Measurements from ENCODE around the gene PCDHA2. TPM values are rescaled to one million over a fixed set of nuclear protein-coding genes. Genes with fewer than 3 reads are reported as not detected.

The PCDHA2 gene
- total and polyA plus RNA-seq, 2 of the 8 experiments (the other 6 are each of a cell fraction or from before 2014, with no cell fraction given), result 0.86 to 1.9 TPM

DNA sequence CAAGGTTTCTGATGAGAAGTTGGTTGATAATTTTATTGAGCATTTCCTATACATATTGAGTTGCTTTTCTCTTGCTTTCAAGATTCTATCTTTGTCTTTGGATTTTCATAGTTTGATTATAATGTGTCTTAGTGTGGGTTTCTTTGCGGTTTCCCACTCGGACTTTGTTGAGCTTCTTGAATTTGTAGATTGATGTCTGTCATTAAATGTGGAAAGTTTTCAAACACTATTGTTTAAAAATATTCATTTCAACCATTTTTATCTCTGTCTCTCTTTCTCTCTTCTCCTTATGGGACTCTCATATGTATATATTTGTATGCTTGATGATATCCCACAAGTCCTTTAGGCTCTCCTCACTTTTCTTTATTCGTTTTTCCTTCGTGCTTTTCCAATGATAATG is 27.2 kb upstream of the PCDHA2 start:
- H3K23me2 ChIP-seq (ENCODE audit: low read depth, low read length), result no peaks in the 10 kb centered on the region
- H3K9ac ChIP-seq (replicated peaks in 1 of 4; ENCODE audit: extremely low read depth in 1 of 4, low read depth in 3 of 4, low read length in 3 of 4), result no peak overlapping the region
- no peak overlapping the region for H3K18ac ChIP-seq (ENCODE audit: extremely low read depth, low read length)
- no peak for FAIRE-seq
- H2BK120ac ChIP-seq (replicated peaks; ENCODE audit: low read depth, low read length), result no peak overlapping the region
- H3K79me2 ChIP-seq (ENCODE audit: control insufficient read depth in 1 of 2, insufficient read depth in 2 of 2, low read length in 2 of 2), result no peaks in the 10 kb centered on the region
- H3K36me3 ChIP-seq (ENCODE audit: control insufficient read depth in 2 of 4, insufficient read depth in 4 of 4, low read length in 3 of 4), result no peaks in the 10 kb centered on the region; a peak in 1 of 8 replicates
- H3K4me3 ChIP-seq (ENCODE audit: extremely low read depth in 1 of 4, insufficient read depth in 2 of 4, low read depth in 3 of 4, low read length in 4 of 4), result no peak overlapping the region
- no peak overlapping the region for H2AK5ac ChIP-seq (ENCODE audit: low read depth, low read length)
- H3K4me1 ChIP-seq (replicated peaks in 1 of 4; ENCODE audit: control insufficient read depth in 3 of 4, insufficient read depth in 4 of 4, low read length in 3 of 4), result no peaks in the 10 kb centered on the region
- H3K56ac ChIP-seq (replicated peaks; ENCODE audit: insufficient read length, low read depth, low read length), result no peak overlapping the region
- no peak overlapping the region for H4K91ac ChIP-seq (replicated peaks; ENCODE audit: insufficient read length, low read length)
- WGBS, 2 experiments (ENCODE audit: extremely low coverage in 1 of 2, insufficient coverage in 1 of 2, insufficient read length in 1 of 2, insufficient replicate concordance in 2 of 2, low coverage in 1 of 2, low lambda C conversion rate in 2 of 2, missing lambda C conversion rate in 1 of 2), result 85% methylated on average over 4 of the region's 4 CpGs; no CpG with 5 or more reads in 1 of the 2 experiments
- H2BK5ac ChIP-seq (ENCODE audit: low read depth, low read length), result no peak overlapping the region
- POLR2A ChIA-PET (ENCODE audit: partially characterized antibody), result no interaction called here
- H2BK12ac ChIP-seq (ENCODE audit: low read depth, low read length), result no peak overlapping the region
- no peak overlapping the region for H3K4ac ChIP-seq (replicated peaks; ENCODE audit: insufficient read length, low read depth, low read length)
- no peak overlapping the region for H2BK15ac ChIP-seq (ENCODE audit: low read length)
- H3K23ac ChIP-seq (ENCODE audit: insufficient read length), result no peak overlapping the region
- no peak overlapping the region for H2AFZ ChIP-seq (ENCODE audit: low read length)
- H2BK20ac ChIP-seq (ENCODE audit: low read length), result no peak overlapping the region
- H3K79me1 ChIP-seq (ENCODE audit: low read depth, low read length), result no peaks in the 10 kb centered on the region
- H4K5ac ChIP-seq (ENCODE audit: insufficient read length, low read depth, low read length), result no peak overlapping the region
- no peaks in the 10 kb centered on the region for H4K20me1 ChIP-seq (replicated peaks in 1 of 2; ENCODE audit: control insufficient read depth in 1 of 2, insufficient read depth in 2 of 2, low read length in 2 of 2)
- no peak overlapping the region for H3K27ac ChIP-seq (ENCODE audit: low read depth, low read length)
- no peaks in the 10 kb centered on the region for H3K27me3 ChIP-seq (replicated peaks in 1 of 4; ENCODE audit: control insufficient read depth in 3 of 4, extremely low read depth in 1 of 4, insufficient read depth in 3 of 4, low read length in 3 of 4)
- H4K8ac ChIP-seq (ENCODE audit: extremely low read depth, insufficient read depth, low read length), result no peak overlapping the region
- DNase-seq (ENCODE audit: low read depth in 1 of 2, low spot score in 2 of 2), result no peak
- TF ChIP-seq BRCA1 (IDR thresholded peaks at IDR 0.05; ENCODE audit: low read depth, low read length) (no peak), SRF (IDR thresholded peaks at IDR 0.05; ENCODE audit: low read depth, low read length) (no peak), EGR1 (IDR thresholded peaks at IDR 0.05; ENCODE audit: borderline replicate concordance, low read depth, low read length) (no peak), RFX5 (IDR thresholded peaks at IDR 0.05; ENCODE audit: borderline replicate concordance, low read depth, low read length) (no peak), SIRT6 (IDR thresholded peaks at IDR 0.05; ENCODE audit: low read length) (no peak), CHD2 (IDR thresholded peaks at IDR 0.05; ENCODE audit: low read length) (no peak), SP4 (IDR thresholded peaks at IDR 0.05; ENCODE audit: low read length) (no peak), KDM1A (IDR thresholded peaks at IDR 0.05; ENCODE audit: borderline replicate concordance, low read length) (no peak), CBX5 (IDR thresholded peaks at IDR 0.05; ENCODE audit: low read depth, low read length) (no peak), CHD1 (IDR thresholded peaks at IDR 0.05; ENCODE audit: low read depth, low read length) (no peak), HDAC6 (IDR thresholded peaks at IDR 0.05; ENCODE audit: low read depth, low read length) (no peak), TAF7 (optimal IDR thresholded peaks at IDR 0.05; ENCODE audit: borderline replicate concordance, low read depth, low read length) (no peak), EZH2 (IDR thresholded peaks at IDR 0.05; ENCODE audit: low read depth, low read length, severe bottlenecking) (no peak)
- H3K4me2 ChIP-seq (ENCODE audit: insufficient read depth in 1 of 2, low read depth in 2 of 2, low read length in 2 of 2), result no peak overlapping the region
- H3K9me3 ChIP-seq (ENCODE audit: insufficient read depth in 2 of 2, low read depth in 1 of 2, low read length in 1 of 2), result peaks cover 52 to 72% of the 10 kb centered on the region in 2 experiments
- CTCF ChIA-PET (ENCODE audit: partially characterized antibody), result interaction anchor here (1.8 kb wide), 1 partner anchor 19 kb away, joined by 6 read pairs; the partner anchor contains the start of gene PCDHA1
- H3K14ac ChIP-seq (ENCODE audit: insufficient read length), result no peak overlapping the region
